Measurements from ENCODE around the gene TM6SF1.

- TF ChIP-seq TAF1 (IDR thresholded peaks at IDR 0.05; ENCODE audit: borderline replicate concordance, low read depth, low read length) (no peak), POLR2AphosphoS5 (IDR thresholded peaks at IDR 0.05; ENCODE audit: low read depth, low read length) (no peak), POLR2A (IDR thresholded peaks at IDR 0.05; ENCODE audit: low read depth, low read length) (no peak)
Observed at GRCh38 chr15:83065431-83065830, 42.0 kb upstream of the TM6SF1 start.
